ENCODE data around the gene USP38.

GRCh38 chr4:143251779-143252178 is 67.1 kb downstream of the USP38 start:
- TF ChIP-seq CTCF (IDR thresholded peaks at IDR 0.05) (no peak), POLR2A (IDR thresholded peaks at IDR 0.05) (no peak)
